ENCODE results near the gene UMODL1.
"Not testable (repeated sequence)": the region's sequence is repeated elsewhere in the genome, so short reads cannot be mapped to it uniquely, and the experiment has no call there.

The UMODL1 gene

DNA sequence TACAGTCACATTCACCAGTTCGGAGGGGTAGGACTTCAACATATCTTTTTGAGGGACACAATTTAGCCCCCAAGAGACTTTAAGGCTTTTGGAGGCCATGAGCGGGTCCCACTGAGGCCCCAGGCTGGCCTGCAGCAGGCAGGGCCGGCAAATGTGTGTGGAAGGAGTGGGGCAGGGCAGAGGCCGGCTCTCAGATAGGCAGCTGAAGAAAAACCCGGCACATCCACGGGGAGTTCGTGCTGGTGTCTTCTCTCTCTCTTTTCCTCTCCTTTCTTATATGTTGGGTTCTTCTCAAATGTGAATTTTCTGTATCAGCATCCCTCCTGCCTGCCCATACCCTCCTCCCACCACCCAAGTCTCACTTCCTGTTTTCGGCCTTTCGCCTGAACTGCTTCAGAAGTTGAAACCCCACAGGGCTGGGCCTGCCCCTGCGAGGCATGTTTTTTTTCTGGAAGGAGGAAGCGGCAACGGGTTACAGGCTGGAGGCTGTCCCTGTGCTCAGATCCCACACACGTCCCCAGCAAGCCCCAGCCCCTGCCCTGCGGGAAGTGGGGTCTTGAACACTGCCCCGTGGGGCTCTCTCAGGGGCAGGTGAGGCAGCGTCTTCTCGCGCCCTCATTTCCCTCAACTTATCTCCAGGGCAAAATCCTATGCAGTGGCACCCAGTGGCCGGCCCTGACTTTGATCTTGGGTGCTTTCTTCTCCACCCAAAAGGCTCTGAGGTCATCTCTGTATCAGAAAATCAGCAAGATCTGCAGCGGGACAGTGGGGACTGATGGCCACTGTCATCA, 9.7 kb upstream of the UMODL1 start:
- DNase-seq (ENCODE audit: low read depth in 3 of 3), result no peak

DNA sequence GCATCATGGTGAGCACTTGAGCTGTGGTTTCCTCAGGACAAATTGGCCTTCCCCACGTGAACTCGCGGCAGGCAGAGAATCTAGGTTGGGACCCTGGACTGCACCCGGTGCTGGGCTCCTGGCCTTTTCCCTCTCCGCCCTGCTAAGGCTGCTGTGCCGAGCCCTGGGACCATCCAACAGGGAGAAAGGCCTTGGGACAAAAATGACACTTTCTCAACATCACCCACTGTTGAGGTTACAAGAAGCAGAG, 9.2 kb upstream of the UMODL1 start:
- DNase-seq (ENCODE audit: low read depth in 3 of 3), result no peak

DNA sequence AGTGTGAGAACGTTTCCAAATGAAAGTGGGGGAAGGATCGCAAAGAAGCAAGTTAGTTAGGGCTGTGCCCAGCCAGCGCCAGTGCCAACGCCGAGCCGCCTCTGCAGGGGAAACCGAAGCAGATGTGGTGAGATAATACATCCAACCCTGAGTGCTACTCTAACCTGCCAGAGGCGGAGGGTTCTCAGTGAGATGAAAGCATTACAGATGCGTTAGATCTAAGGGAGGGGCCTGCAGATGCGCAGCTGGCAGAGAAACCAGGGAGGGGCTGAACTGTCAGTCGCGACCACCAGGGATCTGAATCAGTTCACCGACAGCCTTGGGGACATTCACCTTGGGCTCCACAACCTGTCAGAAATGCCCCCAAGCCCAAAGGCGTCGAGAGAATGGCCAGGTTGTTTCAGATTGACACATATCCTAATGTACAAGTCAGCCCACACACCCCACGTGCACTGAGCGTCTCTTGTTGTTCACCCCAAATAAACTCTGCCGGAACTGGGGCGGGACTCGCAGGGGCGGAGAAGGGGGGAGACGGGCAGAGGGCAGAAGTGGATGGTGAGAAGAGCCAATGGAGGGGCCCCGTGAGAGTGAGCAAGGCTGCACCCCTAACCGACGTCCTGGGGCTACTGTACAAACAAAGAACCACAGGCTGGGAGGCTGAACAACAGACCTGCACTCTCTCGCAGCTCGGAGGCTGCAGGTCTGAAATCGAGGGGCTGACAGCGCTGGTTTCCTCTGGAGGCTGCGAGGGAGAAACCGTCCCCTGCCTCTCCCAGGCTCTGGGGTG, 8.7 kb upstream of the UMODL1 start:
- DNase-seq (ENCODE audit: low read depth in 3 of 3), result peak; percentile 24 to 56 (median 55)

DNA sequence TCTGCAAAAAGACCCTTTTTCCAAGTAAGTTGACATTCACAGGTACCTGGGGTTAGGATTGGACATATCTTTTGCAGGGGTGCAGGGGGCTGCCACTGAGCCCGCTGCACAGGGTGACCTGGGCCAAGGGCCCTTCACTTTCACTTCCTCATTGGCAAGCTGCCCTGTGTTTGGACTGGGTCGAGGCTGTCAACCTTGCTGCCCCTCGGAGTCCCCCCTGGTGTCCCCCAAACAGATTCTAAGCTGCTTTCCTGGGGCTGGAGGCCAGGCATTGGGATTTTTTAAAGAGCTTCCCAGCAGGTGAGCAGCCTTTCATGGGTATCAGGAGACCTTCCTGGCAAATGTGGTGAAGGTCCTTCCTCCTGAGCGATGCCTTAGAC, 7.9 kb upstream of the UMODL1 start:
- DNase-seq (ENCODE audit: low read depth in 3 of 3), result no peak

DNA sequence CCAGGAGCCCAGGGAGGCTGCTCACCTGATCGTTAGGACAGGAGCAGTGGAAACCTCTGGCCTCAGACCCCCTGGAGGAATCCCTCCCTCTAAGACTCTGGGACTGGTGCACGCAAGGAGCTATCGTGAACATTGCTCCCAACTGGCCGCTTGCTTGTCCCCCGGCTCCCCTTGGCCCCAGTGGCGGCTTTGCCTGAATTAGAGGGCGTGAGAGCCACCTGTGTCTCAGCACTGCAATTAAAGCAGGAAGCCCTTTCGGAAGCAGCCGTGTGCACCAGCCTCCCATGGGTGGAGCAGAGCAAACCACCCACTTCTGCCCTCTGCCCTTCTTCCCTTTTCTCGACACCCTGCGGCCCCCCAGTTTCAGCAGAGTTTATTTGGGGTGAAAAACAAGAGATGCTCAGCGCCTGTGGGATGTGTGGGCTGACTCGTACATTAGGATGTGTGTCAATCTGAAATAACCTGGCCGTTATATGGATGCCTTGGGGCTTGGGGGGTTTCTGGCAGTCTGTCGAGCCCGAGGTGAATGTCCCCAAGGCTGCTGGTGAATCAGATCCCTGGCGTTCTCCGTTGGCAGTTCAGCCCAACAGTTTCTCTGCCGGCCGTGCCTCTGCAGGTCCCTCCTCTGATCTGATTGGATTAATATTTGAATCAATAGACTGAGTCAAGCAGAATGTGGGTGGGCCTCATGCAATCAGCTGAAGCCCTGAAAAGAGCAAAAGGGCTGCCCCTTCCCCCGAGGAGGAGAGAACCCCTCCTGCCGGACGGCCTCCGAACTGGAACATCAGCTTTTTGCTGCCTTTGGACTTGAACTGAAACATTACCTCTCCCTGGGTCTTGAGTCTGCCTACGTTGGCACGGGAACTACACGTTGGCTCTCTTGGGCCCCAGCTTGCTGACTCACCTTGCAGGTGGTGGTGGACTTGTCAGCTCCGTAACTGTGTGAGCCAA, 7.3 kb upstream of the UMODL1 start:
- peak in 2 of 3 donors; percentile 50 to 60 for DNase-seq (ENCODE audit: low read depth in 3 of 3)

DNA sequence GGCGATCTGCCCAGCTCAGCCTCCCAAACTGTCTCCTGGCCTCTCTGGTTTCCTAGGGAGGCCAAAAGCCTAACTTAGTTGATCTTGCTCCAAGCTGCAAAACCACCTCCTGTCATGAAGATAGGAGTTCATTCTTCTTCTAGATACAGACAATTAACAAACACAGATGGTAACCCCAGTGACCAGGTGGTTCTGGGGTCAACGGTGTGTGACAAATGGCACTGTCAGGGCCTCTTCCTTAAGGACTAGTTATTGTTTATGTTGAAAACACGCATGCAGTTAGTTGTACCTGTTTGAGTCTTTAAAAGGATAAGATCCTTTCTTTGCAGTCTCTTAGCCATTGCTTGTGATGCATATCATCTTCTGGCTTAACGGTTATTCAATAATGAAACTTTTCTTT, 4.6 kb upstream of the UMODL1 start:
- DNase-seq (ENCODE audit: low read depth in 3 of 3), result no peak

DNA sequence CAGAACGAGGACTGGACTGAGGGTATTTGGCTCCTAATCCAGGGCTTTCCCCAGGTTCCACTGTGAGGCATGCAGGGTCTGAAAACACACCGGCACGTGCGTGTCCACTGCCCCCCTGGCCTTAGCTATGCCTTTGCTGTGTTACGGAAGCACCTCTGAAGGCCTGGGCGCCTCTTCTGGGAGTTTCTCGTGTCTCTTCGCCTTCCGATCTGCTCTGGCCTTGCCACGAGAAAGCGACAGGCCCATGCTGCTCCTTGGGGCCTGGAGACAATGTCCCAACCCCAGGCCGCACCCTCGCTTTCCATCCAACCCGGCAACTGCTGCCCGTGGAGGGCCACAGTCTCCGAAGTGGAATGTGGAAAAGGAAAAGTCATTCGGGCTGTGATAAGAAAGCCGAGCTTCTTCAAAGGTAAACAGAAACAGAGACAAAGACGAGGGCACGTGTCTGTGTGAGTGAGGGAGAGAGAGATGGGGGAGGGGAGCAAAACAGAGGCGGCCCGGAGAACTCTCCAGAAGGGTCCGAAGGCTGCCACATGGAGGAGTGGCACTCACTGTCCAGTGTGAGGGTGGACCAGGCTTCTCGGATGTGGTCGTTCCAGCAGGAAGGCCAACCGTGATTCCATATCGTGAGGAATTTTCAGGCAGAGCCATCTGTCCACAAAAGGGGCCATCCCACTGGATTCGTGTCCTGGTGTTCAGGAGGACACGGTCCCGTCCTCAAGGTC, 3.4 kb upstream of the UMODL1 start:
- no peak for DNase-seq (ENCODE audit: low read depth in 3 of 3)

DNA sequence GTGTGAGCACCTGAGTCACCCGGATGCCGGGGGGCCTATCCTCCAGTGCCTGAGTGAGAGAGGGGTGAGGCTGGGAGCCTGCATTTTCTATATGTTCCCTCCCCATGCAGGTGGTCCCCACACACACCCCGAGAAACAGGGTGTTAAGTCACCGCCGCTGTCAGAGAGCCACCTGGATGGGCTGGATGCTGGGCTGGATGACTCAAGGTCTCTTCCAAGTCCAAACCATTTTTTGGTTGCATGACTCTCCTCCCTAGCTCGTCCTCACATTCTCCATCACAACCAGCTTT, 2.9 kb upstream of the UMODL1 start:
- DNase-seq (ENCODE audit: low read depth in 3 of 3), result no peak

DNA sequence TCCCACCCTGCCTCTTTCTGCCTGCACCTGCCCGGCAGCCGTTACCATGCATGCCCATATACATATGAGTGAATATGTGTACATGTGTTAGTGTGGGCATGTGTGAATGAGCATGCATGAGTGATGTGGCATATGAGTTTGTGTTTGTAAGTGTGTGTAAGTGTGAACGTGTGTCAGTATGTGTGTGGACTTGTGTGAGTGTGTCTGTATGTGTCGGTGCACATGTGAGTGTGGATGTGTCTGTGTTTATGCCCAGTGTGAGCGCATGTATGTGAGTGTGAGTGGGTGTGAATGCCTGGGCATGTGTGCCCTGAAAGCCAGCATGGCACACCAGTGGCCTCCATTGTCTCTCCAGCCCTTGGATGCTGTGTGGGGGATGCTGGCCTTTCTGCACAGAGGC, 2.5 kb upstream of the UMODL1 start:
- DNase-seq (ENCODE audit: low read depth in 3 of 3), result no peak

DNA sequence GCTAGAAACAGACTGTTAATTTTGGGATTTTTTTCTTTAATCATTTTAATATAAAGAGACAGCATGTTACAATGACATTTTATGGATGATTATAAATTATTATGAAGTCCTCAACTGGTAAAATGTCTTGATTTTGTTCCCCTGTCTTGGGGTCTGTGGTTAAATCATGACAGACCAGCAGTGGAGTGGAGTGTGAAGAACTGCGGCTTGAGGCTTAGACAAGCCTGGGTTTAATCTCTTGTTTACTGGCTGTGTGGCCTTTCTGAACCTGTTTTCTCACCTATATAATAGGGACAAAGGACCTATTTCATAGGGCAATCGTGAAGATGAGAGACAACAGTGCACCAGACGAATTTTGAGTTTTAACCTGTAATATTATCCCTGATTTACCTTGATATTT, 1.8 kb upstream of the UMODL1 start:
- DNase-seq (ENCODE audit: low read depth in 3 of 3), result no peak

DNA sequence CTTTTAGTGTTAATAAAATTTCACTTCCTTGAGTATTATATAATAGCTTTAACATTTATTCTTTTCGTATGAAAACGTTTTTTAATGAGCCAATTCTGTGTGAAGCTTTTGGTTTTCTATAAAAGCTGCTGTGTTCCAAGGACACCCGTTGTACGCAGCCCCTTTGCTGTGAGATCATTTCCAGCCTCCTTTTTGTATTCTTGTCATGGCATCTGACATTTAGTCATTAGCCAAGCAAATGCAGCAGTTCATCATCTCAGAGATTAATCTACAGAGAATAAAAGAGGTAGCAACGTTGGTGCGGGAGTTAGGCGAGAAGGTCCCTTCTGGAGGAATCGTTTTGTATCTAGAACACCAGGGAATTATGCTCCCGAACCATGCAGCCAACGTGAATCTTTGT, 1.3 kb upstream of the UMODL1 start:
- no peak for DNase-seq (ENCODE audit: low read depth in 3 of 3)

DNA sequence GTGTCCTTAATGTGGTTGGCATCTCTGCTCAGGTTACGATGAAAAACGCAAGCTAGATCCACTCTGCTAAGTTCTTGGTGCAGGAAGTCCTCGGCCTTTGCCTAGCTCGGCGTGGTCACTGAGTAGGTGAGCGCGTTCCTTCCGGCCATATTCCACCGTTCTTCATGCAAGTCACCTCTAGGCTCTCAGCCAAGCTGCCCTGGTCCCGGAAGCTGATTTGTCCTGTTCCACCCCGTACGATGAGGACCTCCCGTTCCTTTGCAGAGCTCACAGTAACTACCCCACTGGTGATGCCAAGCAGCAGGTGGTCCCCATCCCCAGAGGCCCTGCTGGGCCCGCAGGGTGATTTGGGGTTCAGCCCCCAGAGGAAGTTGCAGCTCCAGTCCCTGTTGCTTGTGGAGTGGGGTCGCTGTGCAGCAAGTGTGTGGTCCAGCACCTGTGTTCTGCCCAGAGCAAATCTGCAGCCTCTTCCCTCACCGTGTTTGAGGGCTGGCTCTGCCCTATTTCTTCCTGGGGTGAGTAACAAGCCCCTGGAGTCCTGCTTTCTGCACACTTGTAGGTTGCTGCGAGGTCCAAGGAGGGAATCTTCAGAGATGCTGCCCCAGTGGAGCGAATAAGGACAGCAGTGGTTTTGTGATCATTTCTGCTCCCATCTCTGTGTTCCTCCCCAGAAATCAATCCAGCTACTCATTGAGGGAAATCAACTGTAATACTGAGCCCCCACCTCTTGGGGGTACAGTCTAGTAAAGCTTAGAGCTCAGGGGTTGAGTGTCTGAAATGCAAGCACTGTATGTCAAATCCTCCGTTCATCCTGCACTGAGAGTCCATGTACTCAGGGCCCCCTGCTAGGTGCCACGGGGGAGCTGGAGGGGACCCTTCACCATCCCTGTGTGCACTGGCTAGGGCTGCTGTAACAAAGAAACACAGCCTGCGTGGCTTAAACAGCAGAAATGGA, 2.3 kb downstream of the UMODL1 start:
- DNase-seq (ENCODE audit: low read depth in 3 of 3), result no peak

DNA sequence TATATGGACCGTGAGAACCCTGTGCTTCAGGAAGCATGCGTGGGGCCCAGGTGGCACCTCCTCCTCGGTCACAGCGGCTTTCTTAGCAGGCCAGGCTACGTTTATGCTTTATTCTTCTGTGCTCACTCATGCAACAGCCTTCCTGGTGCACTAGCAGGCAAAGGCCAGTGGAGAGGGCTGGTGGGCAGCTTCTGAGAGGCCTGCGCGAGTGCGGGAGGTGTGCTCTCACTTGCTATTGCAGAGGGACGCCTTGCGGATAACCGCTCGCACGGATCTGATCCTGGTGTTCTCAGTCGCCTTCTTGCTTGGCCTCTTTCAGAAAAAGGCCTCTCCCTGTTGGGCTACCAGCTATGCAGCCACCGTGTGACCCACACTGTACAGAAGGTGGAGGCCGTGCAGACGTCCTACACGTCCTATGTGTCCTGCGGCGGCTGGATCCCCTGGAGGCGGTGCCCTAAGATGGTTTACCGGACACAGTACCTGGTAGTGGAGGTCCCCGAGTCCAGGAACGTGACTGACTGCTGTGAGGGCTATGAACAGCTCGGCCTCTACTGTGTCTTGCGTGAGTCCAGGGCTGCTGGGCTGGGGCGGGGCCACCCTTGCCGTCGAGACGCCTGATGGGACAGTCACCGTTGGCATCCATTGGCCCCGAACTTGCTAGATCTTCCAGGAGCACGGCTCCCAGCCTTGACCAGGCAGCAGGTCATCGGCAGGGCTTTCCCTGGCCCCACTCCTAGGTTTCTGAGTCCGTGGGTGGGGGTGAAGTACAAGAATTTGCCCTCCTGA, 4.8 kb downstream of the UMODL1 start:
- DNase-seq (ENCODE audit: low read depth in 3 of 3), result no peak

DNA sequence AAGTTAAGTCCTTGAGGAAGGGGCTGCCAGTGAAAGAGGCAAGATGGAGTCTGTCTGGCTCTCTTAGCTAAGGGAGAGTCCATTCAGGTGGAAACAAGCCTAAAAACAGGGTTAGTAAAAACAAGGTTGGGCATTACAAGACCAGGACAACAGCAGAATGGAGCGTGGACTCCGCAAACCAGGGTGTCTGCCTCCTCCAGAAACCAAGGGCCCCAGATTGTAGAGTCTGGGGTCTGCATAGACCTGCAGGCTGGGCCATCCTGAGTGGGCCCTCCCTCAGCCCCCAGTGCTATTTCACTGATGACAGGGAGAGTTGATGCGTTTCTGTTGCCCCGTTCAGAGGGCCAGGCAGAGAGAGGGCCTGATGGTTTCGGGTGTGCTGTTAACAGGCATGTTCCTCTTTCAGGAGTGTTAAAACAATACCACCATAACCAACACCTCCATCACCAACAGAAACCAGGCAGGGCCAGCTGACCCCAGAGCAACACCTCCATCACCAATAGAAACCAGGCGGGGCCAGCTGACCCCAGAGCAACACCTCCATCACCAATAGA, 6.6 kb downstream of the UMODL1 start:
- not testable (repeated sequence) for DNase-seq (ENCODE audit: low read depth in 3 of 3)

DNA sequence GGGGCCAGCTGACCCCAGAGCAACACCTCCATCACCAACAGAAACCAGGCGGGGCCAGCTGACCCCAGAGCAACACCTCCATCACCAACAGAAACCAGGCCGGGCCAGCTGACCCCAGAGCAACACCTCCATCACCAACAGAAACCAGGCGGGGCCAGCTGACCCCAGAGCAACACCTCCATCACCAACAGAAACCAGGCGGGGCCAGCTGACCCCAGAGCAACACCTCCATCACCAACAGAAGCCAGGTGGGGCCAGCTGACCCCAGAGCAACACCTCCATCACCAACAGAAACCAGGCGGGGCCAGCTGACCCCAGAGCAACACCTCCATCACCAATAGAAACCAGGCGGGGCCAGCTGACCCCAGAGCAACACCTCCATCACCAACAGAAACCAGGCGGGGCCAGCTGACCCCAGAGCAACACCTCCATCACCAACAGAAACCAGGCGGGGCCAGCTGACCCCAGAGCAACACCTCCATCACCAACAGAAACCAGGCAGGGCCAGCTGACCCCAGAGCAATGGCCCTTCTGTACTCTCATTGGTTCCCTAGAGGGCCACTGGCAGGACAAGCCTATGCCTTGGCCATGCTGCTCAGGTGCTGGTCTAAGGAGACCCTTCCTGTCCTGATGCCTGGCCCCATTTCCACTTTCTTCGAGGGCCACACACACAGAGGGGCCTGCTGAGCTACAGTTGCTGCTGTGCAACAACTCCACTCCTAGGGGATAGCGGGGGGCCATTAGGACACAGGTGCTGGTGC, 7.3 kb downstream of the UMODL1 start:
- not testable (repeated sequence) for DNase-seq (ENCODE audit: low read depth in 3 of 3)

DNA sequence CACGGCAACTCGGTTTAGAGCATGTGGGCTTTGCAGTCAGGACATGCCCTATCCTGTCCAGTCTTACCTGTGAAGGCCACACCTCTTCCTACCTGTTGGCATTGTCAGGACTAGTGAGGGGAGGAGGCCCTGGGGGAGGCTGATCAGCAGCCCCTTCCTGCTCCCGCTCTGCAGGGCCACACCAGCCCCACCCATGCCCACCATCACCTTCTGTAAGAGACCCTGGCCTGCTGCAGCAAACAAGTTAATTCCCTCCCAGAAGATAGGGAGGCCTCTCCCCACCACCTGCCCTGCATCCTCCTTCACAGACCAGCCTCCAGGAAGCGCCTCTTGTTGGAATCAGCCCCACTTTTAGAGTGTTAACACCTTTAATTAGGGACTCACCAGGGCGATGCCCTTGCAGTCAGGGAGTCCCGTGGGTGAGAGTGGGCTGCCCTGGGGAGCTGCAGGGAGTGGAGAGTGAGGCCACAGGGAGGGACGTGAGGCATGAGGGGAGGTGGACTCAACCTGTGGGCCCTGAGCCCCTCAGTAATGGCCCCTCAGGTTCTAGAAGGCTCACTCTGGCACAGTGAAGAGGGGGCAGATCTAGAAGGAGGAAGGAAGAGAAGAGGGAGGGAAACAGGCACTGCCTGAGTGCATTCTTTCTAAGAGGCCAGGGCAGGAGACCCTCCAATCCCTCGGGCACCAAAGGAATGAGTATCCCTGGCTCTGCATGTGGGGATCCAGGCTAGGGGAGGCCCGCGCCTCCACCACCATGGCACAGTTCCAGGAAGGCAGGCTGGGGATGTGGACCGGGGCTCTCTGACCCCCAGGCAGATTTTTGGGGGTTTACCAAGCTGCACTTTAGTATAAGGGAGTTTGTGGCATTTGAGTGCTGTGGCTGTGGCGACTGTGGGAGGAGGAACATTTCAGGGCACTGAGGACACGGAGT, 8.2 kb downstream of the UMODL1 start:
- no peak for DNase-seq (ENCODE audit: low read depth in 3 of 3)

DNA sequence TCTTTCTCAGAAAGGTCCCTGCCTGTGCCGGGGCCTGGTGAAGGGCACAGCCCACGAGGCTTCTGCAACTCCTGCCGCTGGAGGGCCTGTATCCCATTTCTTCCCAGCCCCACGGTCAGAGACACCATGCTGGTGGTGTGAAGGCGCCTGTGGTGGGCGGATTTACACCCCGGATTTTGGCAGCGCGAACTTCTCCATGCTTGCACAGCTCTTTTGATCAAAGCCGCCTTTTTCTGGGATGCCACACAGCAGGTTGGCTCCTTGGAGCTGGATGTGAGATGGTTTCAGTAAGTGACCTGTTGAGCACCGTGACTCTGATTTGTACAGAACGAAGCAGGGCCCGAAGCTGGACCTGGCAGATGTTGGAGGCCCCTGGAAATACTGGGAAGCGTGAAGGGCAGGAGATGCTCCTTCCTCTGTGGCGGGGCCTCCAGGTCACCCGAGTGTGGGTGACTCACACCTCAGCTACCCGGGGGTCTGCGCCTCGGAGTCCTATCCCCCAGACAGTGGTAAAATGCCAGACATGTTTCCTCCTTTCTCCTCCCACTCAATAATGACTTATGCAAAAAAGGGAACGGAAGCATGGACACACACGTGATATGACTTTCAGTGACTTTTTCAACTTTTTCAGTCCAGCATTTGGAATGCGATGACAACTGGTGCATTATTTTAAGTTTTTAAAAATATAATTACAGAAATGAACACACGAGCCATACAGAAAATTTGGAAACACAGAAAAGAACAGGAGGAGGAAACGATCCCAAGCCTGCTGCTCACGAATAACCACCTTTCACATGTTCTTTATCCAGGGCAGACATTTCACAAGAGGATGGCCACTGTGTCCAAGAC, 9.0 kb downstream of the UMODL1 start:
- no peak for DNase-seq (ENCODE audit: low read depth in 3 of 3)
